Stimulated activated naive CD4-positive, alpha-beta T cell treated with Interleukin-2 at 50 U/mL for 16 hours (primary cell): ENCODE measurements around the gene SPAAR.
A peak's percentile ranks its signal among the peaks of the same experiment; 100 is the strongest.

ENCODE experiments used
- DNase-seq: peaks from one replicate; lab custom pipeline; 2025; lab: John Stamatoyannopoulos, UW

The SPAAR gene

DNA sequence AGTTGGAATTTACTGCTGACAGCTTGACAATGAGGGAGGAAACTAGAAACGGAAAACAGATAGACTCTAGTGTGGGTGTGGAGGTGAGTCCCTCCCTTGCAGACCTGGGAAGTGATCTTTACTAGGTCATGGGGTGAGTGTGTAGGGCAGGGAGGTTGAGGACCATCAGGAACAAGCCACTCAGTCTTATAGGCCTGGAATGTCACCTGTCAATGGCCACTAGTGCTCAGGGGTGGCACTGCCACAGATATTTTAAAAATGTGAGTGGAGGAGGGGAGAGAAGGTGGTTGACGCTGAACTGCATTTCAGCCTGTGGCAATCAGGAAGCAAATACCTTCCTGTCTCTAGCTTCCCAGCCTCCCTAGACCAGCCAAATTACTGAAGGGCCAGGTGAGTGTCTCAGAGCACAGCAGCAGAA, 39.6 kb downstream of the SPAAR start:
- no peak for DNase-seq

DNA sequence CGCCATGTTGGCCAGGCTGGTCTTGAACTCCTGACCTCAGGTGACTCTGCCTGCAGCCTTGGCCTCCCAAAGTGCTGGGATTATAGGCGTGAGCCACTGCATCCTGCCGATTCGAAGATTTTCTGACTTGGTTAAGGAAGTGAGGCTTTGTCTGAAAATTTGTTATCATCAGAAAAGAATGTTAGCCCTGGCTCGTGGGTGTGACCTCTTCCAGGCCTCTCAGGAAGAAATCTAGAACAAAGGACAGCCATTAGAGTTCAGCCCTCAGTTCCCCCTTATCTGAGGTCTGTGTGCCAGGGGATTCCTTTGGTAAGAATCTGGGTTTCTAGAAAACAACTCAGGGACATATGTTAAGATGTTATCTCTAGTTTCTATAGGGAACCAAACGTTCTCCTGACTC, 42.4 kb downstream of the SPAAR start:
- DNase-seq: no peak

DNA sequence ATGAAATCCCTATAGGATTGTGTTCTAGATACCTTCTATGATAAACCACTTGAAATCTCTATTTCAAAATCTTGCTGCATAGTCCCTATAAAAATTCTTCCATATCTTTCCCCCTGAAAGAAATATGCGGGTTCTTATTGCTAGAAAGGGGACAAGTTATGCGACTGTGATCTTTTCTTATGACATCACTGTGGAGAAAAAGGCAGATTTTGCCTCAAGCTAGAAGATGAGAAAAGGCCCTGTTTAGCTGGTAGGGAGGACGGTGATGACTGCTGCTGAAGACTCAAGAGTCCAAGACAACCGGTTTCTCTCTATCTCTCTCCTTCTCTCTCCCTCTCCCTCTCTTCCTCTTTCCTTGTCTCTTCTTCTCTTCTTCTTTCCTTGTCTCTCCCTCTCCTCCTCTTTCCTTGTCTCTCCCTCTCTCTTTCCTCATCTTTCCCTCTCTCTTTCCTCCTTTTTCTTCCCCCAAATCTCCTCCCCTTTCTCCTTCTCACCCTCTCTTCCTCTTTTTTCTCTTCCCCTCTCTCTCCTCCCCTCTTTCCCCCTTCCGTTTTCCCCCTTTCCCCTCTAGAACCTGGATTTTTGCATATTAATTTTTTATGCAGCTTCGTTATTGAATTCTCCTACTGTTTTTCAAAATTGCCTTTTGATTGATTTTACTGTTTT, 43.4 kb downstream of the SPAAR start:
- no peak for DNase-seq

DNA sequence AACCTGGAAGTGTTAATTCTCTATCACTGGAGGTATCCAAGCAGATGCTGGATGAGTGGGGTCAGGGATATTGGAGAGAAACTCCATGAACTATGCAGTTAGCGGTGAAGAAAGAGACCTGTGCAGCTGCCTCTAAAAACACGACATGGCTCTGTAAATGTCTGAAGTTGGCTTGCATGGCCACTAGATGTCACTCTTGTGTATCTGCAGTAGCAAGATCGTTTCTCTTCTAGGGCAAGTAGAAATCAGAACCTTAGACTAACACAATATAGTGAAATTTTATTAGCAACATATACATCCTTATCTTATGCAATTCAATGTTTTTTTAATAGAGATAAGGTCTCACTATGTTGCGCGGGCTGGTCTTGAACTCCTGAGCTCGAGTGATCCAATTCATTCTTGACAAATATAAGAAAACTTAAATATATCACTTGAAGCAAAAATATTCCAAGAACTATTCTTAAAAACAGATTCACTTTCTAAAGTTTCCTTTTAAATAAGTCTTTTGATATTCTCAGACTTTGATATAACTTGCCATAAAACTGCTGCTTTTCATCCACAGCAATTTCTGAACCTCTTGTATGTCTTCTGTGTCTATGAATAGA, 45.8 kb downstream of the SPAAR start:
- peak; percentile 10 for DNase-seq

DNA sequence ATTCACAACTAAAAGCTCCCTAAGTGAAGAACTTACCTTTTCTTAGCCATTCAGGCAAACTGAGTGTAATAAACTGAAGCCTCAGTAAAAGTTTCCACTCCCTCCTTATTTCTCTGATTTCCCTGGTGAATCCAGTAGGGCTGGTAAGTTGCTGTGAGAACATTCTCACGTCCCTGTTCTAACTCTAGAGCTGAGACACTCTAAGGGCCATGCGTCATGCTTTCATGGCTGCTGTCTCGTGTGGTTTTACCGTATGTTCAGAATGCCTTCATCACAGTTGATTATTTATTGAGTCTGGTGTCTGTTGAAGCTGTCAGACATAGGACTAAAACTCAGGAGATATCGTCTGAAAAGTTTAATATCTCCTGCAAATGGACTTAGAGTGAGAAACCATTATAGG, 47.4 kb downstream of the SPAAR start:
- no peak for DNase-seq

DNA sequence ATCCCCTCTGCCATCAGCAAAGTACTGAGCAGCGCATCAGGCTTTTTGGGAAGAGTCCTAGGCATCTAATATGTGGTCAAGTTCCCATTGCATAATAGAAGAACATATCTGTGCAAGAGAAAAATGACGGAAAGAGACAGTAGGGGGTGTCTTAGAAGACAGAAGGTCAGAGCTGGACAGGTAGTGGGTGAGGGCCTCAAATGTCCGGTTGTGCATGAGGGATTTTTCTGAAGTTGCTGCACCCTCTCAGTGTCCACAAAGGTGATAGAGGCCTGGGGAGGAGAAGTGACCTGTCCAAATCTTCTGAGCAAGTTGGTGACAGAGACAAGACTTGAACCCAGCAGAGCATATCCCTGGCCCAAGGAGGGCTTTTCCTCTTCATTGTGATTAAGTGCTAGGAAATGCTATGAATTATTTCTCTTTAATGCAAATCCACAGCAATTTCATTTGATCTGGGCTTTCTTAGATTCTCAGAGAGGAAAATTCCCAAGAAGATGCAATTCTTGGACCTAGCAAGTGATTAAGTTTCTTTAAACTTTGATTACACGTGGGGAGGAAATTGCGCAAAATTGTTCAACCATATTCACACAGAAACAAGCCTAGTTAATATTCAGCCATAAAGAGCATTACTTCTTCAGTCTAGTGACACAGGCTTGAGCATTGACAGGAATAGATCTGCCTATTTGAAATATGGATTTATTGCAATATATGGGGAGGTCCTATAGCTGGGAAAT, 49.0 kb downstream of the SPAAR start, which contains the start of gene OR2S2:
Gene OR2S2 (minus strand): TSS at position 51 of the 734 bp plus-strand sequence. CDS start 56 bp downstream, outside the sequence.
- DNase-seq: no peak

DNA sequence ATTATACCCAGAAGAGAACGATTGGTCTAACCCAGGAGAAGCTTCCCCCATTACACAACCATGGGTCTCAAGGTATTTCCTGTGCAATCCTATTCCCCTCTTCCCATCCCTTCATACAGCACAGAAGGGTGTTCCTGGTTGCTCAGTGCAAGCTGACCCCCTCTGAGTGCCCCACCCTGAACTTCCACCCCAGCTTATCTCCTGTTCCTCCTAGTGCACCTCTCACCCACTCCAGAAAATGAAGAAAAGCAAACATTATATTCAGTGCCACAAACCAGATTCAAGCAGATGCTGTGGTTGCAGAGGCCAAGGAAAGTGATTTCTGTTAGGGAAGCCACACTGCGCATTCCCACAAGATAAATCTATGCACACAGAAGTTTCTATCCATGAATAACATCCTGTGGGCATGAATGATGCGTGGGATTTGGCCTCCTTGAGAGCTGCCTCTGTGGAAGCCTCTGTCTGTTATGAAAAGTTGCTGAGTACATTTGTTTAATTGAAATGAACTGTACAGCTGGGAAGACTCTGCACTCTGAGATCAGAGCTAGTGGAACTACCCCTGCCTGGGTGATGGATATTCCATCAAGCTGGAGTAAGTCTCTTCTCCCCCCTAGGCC, 50.9 kb downstream of the SPAAR start:
- no peak for DNase-seq
